HepG2 (cell line): ENCODE measurements around the gene BCORL1. TPM values are rescaled to one million over a fixed set of nuclear protein-coding genes. Genes with fewer than 3 reads are reported as not detected.

Source experiments
- ATAC-seq: fragments of 200-7000 bp; cut with Tn5 transposase; 3 replicates; pipeline ENCODE4 v1.9.1; 2020; ENCODE audit warnings: mild to moderate bottlenecking, moderate library complexity
- BruUV-seq: library from RNA; stranded (reverse); fragments of 400-500 nt; replicated peaks from 2 replicates; lab custom pipeline; 2021; lab: Mats Ljungman, UMichigan
- CTCF ChIA-PET: fragments of 300-600 bp; formaldehyde crosslinking; extraction: SDS; loops from one replicate; lab custom pipeline; 2021; ENCODE audit warnings: low total read pairs, inconsistent platforms, low intra/inter-chr PET ratio; lab: Yijun Ruan, JAX
- POLR2A ChIA-PET: fragments of 350-600 bp; sonication (Branson Sonifier 250); formaldehyde crosslinking; loops from one replicate; lab custom pipeline; 2020; ENCODE audit warnings: antibody characterized with exemption, inconsistent platforms; lab: Yijun Ruan, JAX
- DNase-seq: peaks from one replicate; pipeline ENCODE4 v3.0.0-alpha.2; 2015; ENCODE audit warnings: low spot score
- FAIRE-seq: peaks from 3 replicates; lab custom pipeline; 2011; peaks lifted over from hg19 to GRCh38; lab: Jason Lieb, UNC
- H2AFZ ChIP-seq: one replicate; pipeline ENCODE4 v1.6.1; 2011; ENCODE audit warnings: low read length, inconsistent platforms
- H3K27ac ChIP-seq: fragments of 300-600 bp; 3 replicates; pipeline ENCODE4 v1.8.0; 2011; ENCODE audit warnings: mixed run types, mild to moderate bottlenecking, mixed read lengths, low read length, inconsistent platforms; ENCODE audit not compliant: insufficient read depth; ENCODE audit errors: extremely low read length
- H3K27me3 ChIP-seq, 2 experiments: fragments of 200-600 bp in 1 of 2; 2 replicates in 1 of 2; 3 replicates in 1 of 2; pipeline versions ENCODE4 v1.6.0 to v1.8.0; 2011; ENCODE audit warnings: low read length in 2 of 2, mild to moderate bottlenecking in 2 of 2, moderate library complexity in 2 of 2, inconsistent platforms in 1 of 2; ENCODE audit not compliant: insufficient read depth in 2 of 2, control insufficient read depth in 1 of 2
- H3K36me3 ChIP-seq, 2 experiments: fragments of 200-600 bp in 1 of 2; replicated peaks in 1 of 2; 2 replicates in 1 of 2; 3 replicates in 1 of 2; pipeline versions ENCODE4 v1.5.1 to v1.8.0; 2011; ENCODE audit warnings: low read length in 2 of 2, inconsistent platforms in 1 of 2; ENCODE audit not compliant: insufficient read depth in 2 of 2, control insufficient read depth in 1 of 2
- H3K4me1 ChIP-seq: 2 replicates; pipeline ENCODE4 v1.5.1; 2012; ENCODE audit warnings: low read length, inconsistent platforms; ENCODE audit not compliant: insufficient read depth
- H3K4me2 ChIP-seq: 2 replicates; pipeline ENCODE4 v1.6.0; 2011; ENCODE audit warnings: low read depth, low read length, inconsistent platforms
- H3K4me3 ChIP-seq, 3 experiments: fragments of 200-600 bp in 1 of 3; sonication (generic), shearing (Covaris generic) in 1 of 3; replicated peaks in 1 of 3; 2 replicates each; pipeline ENCODE4 v1.5.1; 2011 to 2016; ENCODE audit warnings: low read length in 3 of 3, inconsistent platforms in 2 of 3, low read depth in 2 of 3, mild to moderate bottlenecking in 2 of 3, control low read depth in 1 of 3, mixed read lengths in 1 of 3; ENCODE audit not compliant: insufficient read depth in 1 of 3
- H3K79me2 ChIP-seq: one replicate; pipeline ENCODE4 v1.6.1; 2011; ENCODE audit warnings: low read length, inconsistent platforms; ENCODE audit not compliant: insufficient read depth
- H3K9ac ChIP-seq: 2 replicates; pipeline ENCODE4 v1.6.0; 2011; ENCODE audit warnings: mild to moderate bottlenecking, low read depth, low read length, inconsistent platforms; ENCODE audit not compliant: insufficient read depth
- H3K9me3 ChIP-seq: 2 replicates; pipeline ENCODE4 v1.5.1; 2012; ENCODE audit warnings: mild to moderate bottlenecking, low read length
- H4K20me1 ChIP-seq: 2 replicates; pipeline ENCODE4 v1.6.0; 2011; ENCODE audit warnings: inconsistent platforms, mild to moderate bottlenecking, low read length, moderate library complexity; ENCODE audit not compliant: insufficient read depth
- CREB1 ChIP-seq, 2 experiments: fragments of 450-650 bp in 1 of 2; IDR thresholded peaks; 2 replicates each; pipeline ENCODE4 v1.6.1; 2016 to 2017; ENCODE audit warnings: control low read depth in 1 of 2, mild to moderate bottlenecking in 1 of 2, missing compliant biosample characterization in 1 of 2, missing genetic modification characterization in 1 of 2
- MIER3 ChIP-seq: IDR thresholded peaks from 2 replicates; pipeline ENCODE4 v1.6.1; 2016; ENCODE audit warnings: missing compliant biosample characterization, borderline replicate concordance
- RFXANK ChIP-seq: IDR thresholded peaks from 2 replicates; pipeline ENCODE4 v1.6.1; 2016
- ZNF337 ChIP-seq: sonication (generic); formaldehyde crosslinking; IDR thresholded peaks from 2 replicates; pipeline ENCODE4 v1.5.1; 2020; ENCODE audit warnings: missing genetic modification reagents, low read depth, mild to moderate bottlenecking, borderline replicate concordance
- ZNF7 ChIP-seq: IDR thresholded peaks from 2 replicates; pipeline ENCODE4 v1.6.1; 2016; ENCODE audit warnings: missing biosample characterization, missing genetic modification reagents
- ZNF704 ChIP-seq: sonication (generic); formaldehyde crosslinking; IDR thresholded peaks from 2 replicates; pipeline ENCODE4 v1.8.1; 2023; ENCODE audit warnings: mild to moderate bottlenecking, inconsistent platforms, moderate library complexity, missing genetic modification reagents, borderline replicate concordance
- ZNF740 ChIP-seq: sonication (generic); formaldehyde crosslinking; IDR thresholded peaks from 2 replicates; pipeline ENCODE4 v1.4.0; 2020; ENCODE audit warnings: missing genetic modification reagents
- WGBS: methylation state at CpG from one replicate; pipeline ENCODE4 v1.1.6; 2017; ENCODE audit warnings: low lambda C conversion rate; 5-methylcytosine and 5-hydroxymethylcytosine counted together
- in situ Hi-C: cut with HindIII; loops from 2 replicates; pipeline ENCODE4 v1.10.0; 2017; ENCODE audit warnings: low pct_unique_long_range_greater_than_20kb; ENCODE audit not compliant: extremely low pct_ligation_motif_present
- intact Hi-C: fragments of 100-400 bp; cut with micrococcal nuclease; formaldehyde crosslinking; loops from one replicate; pipeline ENCODE4 v1.10.0; 2022; ENCODE audit not compliant: unreplicated experiment
- polyA plus RNA-seq, 8 experiments: library from polyadenylated mRNA; depleted of rRNA in 3 of 8; stranded (reverse) in 7 of 8; unstranded in 1 of 8; fragments of >200 nt; fragmentation: Illumina TruSeq in 4 of 8; extraction: Trizol in 4 of 8; gene quantifications; 2 replicates each; pipeline versions ENCODE4 v1.2.1 to v1.2.3, GENCODE V29; 2011 to 2016; ENCODE audit warnings: low read depth in 4 of 8, missing spikeins in 1 of 8, mixed read lengths in 1 of 8; ENCODE audit not compliant: insufficient read depth in 1 of 8
- total RNA-seq, 5 experiments: library from RNA; depleted of rRNA; stranded (reverse); fragments of >200 nt; fragmentation: Illumina TruSeq; extraction: Trizol; gene quantifications; 2 replicates each; pipeline ENCODE4 v1.2.3, GENCODE V29; 2016; ENCODE audit warnings: low read depth in 1 of 5
- TF ChIP-seq, protein P1 (sequence below): sonication (generic); formaldehyde crosslinking; IDR thresholded peaks from 2 replicates; pipeline ENCODE4 v1.4.0; 2020; ENCODE audit warnings: missing genetic modification reagents
- TF ChIP-seq, protein P2 (sequence below): sonication (generic); formaldehyde crosslinking; IDR thresholded peaks from 2 replicates; pipeline ENCODE4 v1.8.1; 2022; ENCODE audit warnings: low read depth, mild to moderate bottlenecking, missing genetic modification reagents
- TF ChIP-seq, protein P3 (sequence below): sonication (generic); formaldehyde crosslinking; IDR thresholded peaks from 2 replicates; pipeline ENCODE4 v1.4.0; 2020; ENCODE audit warnings: missing genetic modification reagents
- TF ChIP-seq, protein P4 (sequence below): sonication (generic); formaldehyde crosslinking; IDR thresholded peaks from 2 replicates; pipeline ENCODE4 v1.5.0; 2020; ENCODE audit warnings: mild to moderate bottlenecking, missing genetic modification reagents

Gene BCORL1
- total and polyA plus RNA-seq, 2 of the 13 experiments (the other 11 are each of a cell fraction or from before 2014, with no cell fraction given), result 0.67 to 1.4 TPM

DNA sequence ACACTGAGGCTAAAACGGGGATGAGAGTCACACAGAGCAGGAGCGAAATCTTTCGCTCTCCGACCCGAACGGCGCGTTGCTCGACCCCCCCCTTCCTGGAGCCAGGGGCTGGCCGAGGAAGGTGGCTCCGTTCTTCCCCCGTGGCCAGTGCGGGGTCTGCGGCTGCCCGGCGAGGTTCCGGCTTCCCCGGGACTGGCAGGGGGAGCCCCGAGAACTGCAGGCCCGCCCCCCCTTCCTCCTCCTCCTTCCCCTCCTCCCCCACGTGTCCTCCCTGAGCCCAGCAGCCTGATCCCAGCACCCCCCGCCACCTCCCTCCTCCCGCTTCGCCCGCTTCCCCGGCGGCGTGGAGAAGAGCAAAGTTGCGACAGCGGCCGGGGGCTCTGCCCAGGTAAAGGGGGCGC lies 2.4 kb upstream of the BCORL1 start:
- no peak for FAIRE-seq
- CTCF ChIA-PET, result no interaction called here
- H3K27ac ChIP-seq, result no peak overlapping the region
- no peak for TF ChIP-seq CREB1 (IDR thresholded peaks at IDR 0.05)
- no peak for TF ChIP-seq CREB1 (CRISPR knock-in tag; IDR thresholded peaks at IDR 0.05)
- TF ChIP-seq, protein P1, sequence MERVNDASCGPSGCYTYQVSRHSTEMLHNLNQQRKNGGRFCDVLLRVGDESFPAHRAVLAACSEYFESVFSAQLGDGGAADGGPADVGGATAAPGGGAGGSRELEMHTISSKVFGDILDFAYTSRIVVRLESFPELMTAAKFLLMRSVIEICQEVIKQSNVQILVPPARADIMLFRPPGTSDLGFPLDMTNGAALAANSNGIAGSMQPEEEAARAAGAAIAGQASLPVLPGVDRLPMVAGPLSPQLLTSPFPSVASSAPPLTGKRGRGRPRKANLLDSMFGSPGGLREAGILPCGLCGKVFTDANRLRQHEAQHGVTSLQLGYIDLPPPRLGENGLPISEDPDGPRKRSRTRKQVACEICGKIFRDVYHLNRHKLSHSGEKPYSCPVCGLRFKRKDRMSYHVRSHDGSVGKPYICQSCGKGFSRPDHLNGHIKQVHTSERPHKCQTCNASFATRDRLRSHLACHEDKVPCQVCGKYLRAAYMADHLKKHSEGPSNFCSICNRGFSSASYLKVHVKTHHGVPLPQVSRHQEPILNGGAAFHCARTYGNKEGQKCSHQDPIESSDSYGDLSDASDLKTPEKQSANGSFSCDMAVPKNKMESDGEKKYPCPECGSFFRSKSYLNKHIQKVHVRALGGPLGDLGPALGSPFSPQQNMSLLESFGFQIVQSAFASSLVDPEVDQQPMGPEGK (CRISPR knock-in tag), result peak; percentile 49; the same call in 1 of the 2 replicates
- TF ChIP-seq ZNF337 (CRISPR knock-in tag), result no peak
- no peak for TF ChIP-seq ZNF704 (CRISPR knock-in tag)
- TF ChIP-seq, protein P2, sequence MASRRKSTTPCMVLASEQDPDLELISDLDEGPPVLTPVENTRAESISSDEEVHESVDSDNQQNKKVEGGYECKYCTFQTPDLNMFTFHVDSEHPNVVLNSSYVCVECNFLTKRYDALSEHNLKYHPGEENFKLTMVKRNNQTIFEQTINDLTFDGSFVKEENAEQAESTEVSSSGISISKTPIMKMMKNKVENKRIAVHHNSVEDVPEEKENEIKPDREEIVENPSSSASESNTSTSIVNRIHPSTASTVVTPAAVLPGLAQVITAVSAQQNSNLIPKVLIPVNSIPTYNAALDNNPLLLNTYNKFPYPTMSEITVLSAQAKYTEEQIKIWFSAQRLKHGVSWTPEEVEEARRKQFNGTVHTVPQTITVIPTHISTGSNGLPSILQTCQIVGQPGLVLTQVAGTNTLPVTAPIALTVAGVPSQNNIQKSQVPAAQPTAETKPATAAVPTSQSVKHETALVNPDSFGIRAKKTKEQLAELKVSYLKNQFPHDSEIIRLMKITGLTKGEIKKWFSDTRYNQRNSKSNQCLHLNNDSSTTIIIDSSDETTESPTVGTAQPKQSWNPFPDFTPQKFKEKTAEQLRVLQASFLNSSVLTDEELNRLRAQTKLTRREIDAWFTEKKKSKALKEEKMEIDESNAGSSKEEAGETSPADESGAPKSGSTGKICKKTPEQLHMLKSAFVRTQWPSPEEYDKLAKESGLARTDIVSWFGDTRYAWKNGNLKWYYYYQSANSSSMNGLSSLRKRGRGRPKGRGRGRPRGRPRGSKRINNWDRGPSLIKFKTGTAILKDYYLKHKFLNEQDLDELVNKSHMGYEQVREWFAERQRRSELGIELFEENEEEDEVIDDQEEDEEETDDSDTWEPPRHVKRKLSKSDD (CRISPR knock-in tag), result no peak
- TF ChIP-seq, protein P3, sequence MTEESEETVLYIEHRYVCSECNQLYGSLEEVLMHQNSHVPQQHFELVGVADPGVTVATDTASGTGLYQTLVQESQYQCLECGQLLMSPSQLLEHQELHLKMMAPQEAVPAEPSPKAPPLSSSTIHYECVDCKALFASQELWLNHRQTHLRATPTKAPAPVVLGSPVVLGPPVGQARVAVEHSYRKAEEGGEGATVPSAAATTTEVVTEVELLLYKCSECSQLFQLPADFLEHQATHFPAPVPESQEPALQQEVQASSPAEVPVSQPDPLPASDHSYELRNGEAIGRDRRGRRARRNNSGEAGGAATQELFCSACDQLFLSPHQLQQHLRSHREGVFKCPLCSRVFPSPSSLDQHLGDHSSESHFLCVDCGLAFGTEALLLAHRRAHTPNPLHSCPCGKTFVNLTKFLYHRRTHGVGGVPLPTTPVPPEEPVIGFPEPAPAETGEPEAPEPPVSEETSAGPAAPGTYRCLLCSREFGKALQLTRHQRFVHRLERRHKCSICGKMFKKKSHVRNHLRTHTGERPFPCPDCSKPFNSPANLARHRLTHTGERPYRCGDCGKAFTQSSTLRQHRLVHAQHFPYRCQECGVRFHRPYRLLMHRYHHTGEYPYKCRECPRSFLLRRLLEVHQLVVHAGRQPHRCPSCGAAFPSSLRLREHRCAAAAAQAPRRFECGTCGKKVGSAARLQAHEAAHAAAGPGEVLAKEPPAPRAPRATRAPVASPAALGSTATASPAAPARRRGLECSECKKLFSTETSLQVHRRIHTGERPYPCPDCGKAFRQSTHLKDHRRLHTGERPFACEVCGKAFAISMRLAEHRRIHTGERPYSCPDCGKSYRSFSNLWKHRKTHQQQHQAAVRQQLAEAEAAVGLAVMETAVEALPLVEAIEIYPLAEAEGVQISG (CRISPR knock-in tag), result no peak
- TF ChIP-seq ZNF740, result 0 out of 2 replicates have a peak, but pooled peaks have one; percentile 56
- TF ChIP-seq, protein P4, sequence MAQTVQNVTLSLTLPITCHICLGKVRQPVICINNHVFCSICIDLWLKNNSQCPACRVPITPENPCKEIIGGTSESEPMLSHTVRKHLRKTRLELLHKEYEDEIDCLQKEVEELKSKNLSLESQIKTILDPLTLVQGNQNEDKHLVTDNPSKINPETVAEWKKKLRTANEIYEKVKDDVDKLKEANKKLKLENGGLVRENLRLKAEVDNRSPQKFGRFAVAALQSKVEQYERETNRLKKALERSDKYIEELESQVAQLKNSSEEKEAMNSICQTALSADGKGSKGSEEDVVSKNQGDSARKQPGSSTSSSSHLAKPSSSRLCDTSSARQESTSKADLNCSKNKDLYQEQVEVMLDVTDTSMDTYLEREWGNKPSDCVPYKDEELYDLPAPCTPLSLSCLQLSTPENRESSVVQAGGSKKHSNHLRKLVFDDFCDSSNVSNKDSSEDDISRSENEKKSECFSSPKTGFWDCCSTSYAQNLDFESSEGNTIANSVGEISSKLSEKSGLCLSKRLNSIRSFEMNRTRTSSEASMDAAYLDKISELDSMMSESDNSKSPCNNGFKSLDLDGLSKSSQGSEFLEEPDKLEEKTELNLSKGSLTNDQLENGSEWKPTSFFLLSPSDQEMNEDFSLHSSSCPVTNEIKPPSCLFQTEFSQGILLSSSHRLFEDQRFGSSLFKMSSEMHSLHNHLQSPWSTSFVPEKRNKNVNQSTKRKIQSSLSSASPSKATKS, result no peak
- no peak for TF ChIP-seq RFXANK (CRISPR knock-in tag)
- no peak for TF ChIP-seq ZNF7
- no peak for TF ChIP-seq MIER3 (CRISPR knock-in tag)

More for the DNA sequence above, 2.4 kb upstream of the BCORL1 start:
- no peak overlapping the region for H2AFZ ChIP-seq
- POLR2A ChIA-PET, result no interaction called here
- H4K20me1 ChIP-seq, result no peaks in the 10 kb centered on the region
- peak overlapping the region; percentile 47; the same call in 1 of the 2 replicates for H3K4me2 ChIP-seq
- H3K79me2 ChIP-seq, result no peaks in the 10 kb centered on the region
- peak overlapping the region in 2 of 3 experiments; percentile 26 to 66; a peak in 2 of 6 replicates for H3K4me3 ChIP-seq
- ATAC-seq (peak; percentile 32), DNase-seq (no peak)
- no peak overlapping the region for H3K9ac ChIP-seq
- no peaks in the 10 kb centered on the region for H3K9me3 ChIP-seq
- intact Hi-C loops (loop anchor here (5.0 kb wide), 1 partner anchor 48 kb away; no protein-coding TSS in a partner anchor), in situ Hi-C loops (no loop called here)
- WGBS, result no CpG with 5 or more reads among the region's 32 CpGs
- no peaks in the 10 kb centered on the region for H3K36me3 ChIP-seq
- BruUV-seq, result no TSS peak
- H3K4me1 ChIP-seq, result peaks cover 4% of the 10 kb centered on the region
- H3K27me3 ChIP-seq, result no peaks in the 10 kb centered on the region
